HG03439 (cell line): ENCODE results near the gene PPP1R8.
A peak's percentile ranks its signal among the peaks of the same experiment; 100 is the strongest.
"Not testable (repeated sequence)": the region's sequence is repeated elsewhere in the genome, so short reads cannot be mapped to it uniquely, and the experiment has no call there.

Experiments
- ATAC-seq: cut with Tn5 transposase; IDR thresholded peaks from one replicate; pipeline ENCODE4 v1.9.1; 2021; ENCODE audit warnings: mild to moderate bottlenecking, moderate library complexity; ENCODE audit not compliant: unreplicated experiment

The PPP1R8 gene

DNA sequence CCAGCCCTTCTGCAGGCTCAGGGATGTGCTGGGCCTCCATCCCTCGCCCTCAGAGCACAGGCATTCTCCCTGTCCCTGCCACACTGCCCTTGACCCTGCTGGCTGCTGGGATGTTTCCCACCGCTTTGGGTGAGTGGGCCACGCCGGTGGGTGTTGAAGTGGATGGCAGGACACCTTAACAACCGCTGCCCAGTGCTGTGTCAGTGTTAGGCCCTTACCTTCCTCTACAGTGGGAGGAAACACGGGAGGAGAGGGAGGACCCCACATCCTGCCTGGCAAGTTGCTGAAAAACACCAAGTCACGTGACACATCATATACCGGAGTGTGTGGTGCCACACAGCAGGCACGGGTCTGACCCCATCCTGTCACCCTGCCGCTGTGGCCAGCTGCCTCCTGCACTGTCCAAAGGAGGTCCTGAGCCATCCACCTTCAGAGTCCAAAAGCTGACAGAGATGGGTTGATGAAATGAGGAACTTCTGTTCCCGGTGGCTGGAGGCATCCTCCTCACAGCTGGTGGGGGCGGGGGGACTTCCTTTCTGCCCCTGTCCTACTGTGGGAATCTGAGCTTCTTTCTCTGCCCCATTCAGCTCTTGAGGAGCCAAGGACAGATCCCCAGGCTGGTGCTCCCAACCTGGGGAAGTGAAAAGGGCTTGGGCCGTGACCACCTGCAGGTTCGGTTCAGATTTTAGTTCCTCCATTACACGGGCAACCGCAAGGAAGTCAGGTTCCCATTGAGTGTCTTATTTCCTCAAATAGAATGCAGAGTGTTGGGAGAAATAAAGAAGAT lies 38.5 kb downstream of the PPP1R8 start:
- ATAC-seq = no peak

DNA sequence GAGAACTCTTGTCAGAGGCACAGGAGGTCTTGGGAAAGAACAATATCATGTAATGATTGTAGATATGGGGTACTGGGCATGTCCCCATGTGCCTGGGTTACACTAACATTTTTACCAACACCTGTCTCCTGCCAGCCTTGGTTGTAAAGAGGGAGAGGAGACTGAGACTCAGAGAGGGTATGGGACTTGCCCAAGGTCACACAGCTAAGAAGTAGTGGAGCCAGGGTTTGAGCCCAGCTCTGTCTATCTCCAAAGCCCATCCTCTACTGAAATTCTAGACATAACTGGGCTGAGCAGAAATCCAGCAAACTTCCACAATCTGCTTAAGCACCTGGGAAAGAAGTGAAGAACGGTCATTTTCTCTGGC lies 39.1 kb downstream of the PPP1R8 start:
- no peak for ATAC-seq

GRCh38 chr1:27871076-27871475 lies 40.5 kb downstream of the PPP1R8 start:
- not testable (repeated sequence) for ATAC-seq

GRCh38 chr1:27872059-27872801 lies 41.6 kb downstream of the PPP1R8 start, which contains the start of gene THEMIS2:
Gene THEMIS2 (plus strand): TSS chr1:27872544. CDS start chr1:27872572, 28 bp downstream.
- ATAC-seq = no peak

DNA sequence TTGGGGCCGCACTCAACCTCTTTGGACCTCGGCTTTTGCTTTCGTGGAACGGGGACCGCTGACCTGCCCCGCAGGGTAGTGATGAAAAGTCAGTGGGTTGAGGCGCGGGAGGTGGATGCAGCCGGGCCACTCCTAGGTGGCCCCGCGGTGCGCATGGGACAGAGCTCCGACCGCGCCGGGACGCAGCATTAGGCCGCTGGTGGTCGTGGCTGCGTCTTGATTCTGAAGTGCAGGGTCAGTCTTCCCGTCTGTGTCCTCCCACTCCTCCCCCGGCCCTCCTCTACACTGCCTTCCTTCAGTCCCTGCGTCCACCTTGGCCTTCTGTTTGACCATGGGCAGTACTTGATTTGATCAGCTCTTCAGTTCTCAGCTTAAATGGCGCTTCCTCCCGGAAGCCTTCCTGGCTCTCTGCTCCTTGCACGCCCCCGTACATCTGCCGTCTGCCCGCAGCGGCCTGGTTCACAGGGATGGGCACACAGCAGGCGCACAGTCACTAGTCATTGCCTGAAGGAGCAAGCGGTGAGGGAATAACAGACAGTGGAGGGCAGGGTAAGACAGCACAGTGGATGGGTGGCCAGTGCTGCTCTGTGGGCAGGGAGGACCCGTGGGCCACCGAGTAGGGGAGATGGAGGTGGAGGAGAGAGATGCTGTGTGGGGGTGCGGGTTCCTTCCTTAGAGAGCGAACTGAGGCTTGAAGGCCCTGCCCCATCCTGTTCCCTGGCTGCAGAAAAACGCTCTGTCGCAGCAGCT lies 42.4 kb downstream of the PPP1R8 start:
- no peak for ATAC-seq

- no peak for ATAC-seq
Observed at GRCh38 chr1:27873671-27874384, 43.2 kb downstream of the PPP1R8 start.

DNA sequence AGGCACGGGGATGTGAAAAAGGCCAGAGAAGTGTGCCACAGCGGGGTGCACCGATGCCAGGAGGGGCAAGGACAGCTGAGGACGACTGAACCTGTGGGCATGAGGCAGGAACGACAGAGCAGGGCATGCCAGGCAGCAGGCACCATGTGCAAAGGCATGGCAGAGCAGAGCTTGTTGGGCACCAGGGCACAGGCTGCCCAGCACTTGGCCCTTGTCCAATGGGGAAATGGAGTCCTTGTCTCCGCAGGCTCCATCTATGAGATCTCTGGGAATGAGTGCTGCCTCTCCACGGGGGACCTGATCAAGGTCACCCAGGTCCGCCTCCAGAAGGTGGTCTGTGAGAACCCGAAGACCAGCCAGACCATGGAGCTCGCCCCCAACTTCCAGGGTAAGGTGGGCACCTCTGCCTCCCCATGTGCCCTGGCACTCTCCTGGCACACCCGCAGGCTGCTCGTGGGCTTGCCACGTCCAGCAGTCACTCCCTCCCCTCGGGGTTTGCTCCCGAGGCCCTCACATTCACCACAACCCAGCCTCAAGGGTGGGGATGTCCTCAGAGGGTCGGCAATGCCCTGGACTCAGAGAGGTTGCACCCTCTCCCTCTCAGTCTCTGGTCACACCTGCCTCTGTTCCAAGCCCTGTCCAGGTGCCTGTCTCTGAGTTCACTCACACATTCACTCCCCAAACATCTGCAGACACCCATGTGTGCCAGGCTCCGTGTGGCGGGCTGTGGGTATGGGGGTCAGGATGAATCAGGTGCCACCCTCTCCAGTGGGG lies 45.9 kb downstream of the PPP1R8 start:
- no peak for ATAC-seq

GRCh38 chr1:27877115-27877416 lies 46.5 kb downstream of the PPP1R8 start:
- no peak for ATAC-seq

DNA sequence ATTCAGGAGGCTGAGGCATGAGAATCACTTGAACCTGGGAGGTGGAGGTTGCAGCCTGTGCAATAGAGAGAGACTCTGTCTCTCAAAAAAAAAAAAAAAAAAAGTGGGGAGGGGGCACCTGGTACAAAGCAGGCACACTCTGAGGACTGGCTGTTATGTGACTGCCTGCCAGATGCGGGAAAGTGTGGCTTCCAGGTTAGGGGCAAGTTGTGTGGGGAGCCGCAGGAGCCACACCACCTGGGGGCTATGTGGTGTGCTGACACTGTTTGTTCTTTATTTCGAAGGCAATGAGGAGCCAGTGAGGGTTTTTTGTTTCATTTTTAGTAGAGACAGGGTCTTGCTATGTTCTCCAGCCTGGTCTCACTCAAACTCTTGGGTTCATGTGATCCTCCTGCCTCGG lies 47.5 kb downstream of the PPP1R8 start:
- ATAC-seq = no peak

- no peak for ATAC-seq
Observed at GRCh38 chr1:27878787-27879335, 48.3 kb downstream of the PPP1R8 start.

DNA sequence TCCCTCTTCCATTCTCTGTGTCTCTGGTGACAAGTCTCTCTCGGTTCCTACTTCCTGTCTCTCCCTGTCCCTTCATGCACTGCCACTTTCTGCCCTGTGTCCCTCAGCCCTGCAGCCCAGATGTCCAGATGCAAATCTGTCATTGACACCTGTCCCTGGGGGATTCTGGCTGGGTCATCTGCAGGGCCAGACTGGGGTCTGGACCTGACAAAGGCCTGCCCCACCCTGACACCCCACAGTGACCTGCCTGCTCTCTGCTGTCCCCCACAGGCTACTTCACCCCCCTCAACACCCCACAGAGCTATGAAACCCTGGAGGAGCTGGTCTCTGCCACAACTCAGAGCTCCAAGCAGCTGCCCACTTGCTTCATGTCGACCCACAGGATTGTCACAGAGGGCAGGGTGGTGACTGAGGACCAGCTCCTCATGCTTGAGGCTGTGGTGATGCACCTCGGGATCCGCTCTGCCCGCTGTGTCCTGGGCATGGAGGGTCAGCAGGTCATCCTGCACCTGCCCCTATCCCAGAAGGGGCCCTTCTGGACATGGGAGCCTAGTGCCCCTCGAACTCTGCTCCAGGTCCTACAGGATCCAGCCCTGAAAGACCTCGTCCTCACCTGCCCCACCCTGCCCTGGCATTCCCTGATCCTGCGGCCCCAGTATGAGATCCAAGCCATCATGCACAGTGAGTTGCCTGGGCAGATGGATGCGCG lies 48.9 kb downstream of the PPP1R8 start:
- ATAC-seq = no peak

DNA sequence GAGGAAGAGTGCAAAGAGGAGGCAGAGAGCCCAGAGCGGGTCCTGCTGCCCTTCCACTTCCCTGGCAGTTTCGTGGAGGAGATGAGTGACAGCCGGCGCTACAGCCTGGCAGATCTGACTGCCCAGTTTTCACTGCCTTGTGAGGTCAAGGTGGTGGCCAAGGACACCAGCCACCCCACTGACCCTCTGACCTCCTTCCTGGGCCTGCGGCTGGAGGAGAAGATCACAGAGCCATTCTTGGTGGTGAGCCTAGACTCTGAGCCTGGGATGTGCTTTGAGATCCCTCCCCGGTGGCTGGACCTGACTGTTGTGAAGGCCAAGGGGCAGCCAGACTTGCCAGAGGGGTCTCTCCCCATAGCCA lies 51.9 kb downstream of the PPP1R8 start:
- no peak for ATAC-seq

GRCh38 chr1:27883536-27883935 lies 53.0 kb downstream of the PPP1R8 start:
- peak; percentile 4 for ATAC-seq

DNA sequence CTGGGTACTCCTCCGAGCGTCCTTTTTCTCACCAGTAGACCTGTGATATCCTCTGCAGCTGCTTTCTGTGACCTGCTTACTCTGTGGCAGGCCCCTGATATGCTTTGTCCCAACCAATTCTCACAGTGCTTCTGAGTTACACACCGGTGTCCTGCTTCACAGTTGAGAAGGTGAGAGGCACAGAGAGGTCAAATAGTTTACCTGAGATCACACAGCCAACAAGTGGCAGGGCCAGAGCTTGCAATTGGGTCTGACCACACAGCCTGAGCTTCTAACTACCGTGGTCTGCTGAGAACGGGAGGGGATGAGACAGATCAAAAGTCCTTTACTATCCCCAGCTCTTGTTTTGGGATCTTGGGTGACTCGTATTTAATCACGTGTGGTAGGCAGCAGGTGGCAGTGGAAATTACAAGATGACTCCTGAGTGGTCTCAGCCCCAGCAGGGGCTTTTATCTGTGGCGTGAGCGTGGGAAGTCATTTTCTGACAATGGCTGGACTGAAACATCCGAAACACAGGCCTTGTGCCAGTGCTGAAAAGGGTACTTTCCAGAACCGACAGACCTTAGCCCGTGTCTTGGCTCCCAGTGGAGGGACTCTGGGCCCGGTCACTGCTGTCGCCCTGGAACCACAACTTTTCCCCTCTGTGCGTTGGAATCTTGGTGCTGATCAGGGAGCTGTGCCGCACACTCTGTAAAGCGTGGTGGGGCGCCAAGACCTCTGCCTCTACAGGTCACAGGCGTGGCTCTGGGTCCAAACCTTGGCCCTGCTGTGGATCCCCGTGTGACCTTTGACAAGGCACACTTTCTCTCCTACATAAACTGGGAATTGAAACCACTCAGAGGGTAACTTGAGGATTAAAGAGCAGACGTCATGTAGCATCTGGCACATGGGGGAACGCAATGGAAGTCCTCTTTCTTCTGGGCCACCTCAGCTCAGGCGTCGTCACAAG lies 53.7 kb downstream of the PPP1R8 start:
- ATAC-seq = peak; percentile 34

- ATAC-seq = no peak
Observed at GRCh38 chr1:27885114-27885528, 54.5 kb downstream of the PPP1R8 start.

GRCh38 chr1:27885621-27886352 lies 55.2 kb downstream of the PPP1R8 start:
- no peak for ATAC-seq

GRCh38 chr1:27886353-27886679 lies 55.7 kb downstream of the PPP1R8 start:
- ATAC-seq = no peak

DNA sequence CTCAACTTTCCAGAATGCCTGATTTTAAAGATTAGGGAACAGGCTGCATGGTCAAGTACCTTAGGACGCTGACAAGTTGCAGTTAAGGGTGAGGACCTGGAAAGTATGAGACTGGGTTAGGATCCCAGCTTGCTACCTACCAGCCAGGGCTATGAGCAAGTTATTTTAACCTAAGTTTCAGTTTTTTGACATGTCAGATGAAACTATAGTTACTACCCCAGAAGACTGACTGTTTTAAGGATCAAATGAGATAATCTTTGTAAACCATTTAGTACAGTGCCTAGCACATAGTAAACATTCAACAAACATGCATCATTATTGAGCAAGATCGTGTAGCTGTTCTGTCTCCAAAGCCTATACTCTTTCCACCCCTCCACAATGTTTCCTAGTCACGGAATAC lies 56.2 kb downstream of the PPP1R8 start:
- ATAC-seq = no peak
